DOHH2 (cell line): ENCODE data around the gene CENPU.

Experiments
- CTCF ChIP-seq: fragments of 200-600 bp; sonication (generic); IDR thresholded peaks from one replicate; pipeline ENCODE4 v1.5.1; 2014; ENCODE audit warnings: antibody characterized with exemption, mild to moderate bottlenecking, low read depth, low read length; ENCODE audit not compliant: poor library complexity, severe bottlenecking
- EZH2phosphoT487 ChIP-seq: fragments of 200-600 bp; sonication (generic); IDR thresholded peaks from 2 replicates; pipeline ENCODE4 v1.6.1; 2017; ENCODE audit warnings: borderline replicate concordance, mild to moderate bottlenecking, antibody characterized with exemption, low read length, moderate library complexity, mixed read lengths

- TF ChIP-seq CTCF (no peak), EZH2phosphoT487 (no peak)
These were observed 44.4 kb upstream of the CENPU start for GRCh38 chr4:184778325-184778724.
